GM13977 (cell line): ENCODE data around the gene NAGS.

Experiments used
- DNase-seq: peaks from one replicate; pipeline ENCODE4 v3.0.0; 2012; ENCODE audit warnings: low spot score
- CTCF ChIP-seq: IDR thresholded peaks from 2 replicates; pipeline ENCODE4 v1.5.1; 2012; ENCODE audit warnings: mild to moderate bottlenecking, control low read depth; ENCODE audit not compliant: insufficient read depth; ENCODE audit errors: extremely low read depth, missing control alignments
- in situ Hi-C: fragments of 300-500 bp; cut with MboI; formaldehyde crosslinking; loops from one replicate; pipeline ENCODE4 v1.12.0; 2022; ENCODE audit warnings: low sequenced_read_pairs, low pct_unique_long_range_greater_than_20kb, mixed read lengths, inconsistent platforms; ENCODE audit not compliant: unreplicated experiment

NAGS gene

GRCh38 chr17:44008205-44008909 lies 3.9 kb downstream of the NAGS start:
- DNase-seq, result no peak
- in situ Hi-C loops, result no loop called here
- TF ChIP-seq CTCF, result no peak

- DNase-seq, result no peak
- in situ Hi-C loops, result no loop called here
- TF ChIP-seq CTCF, result no peak
Observed at GRCh38 chr17:44010966-44011647, 6.7 kb downstream of the NAGS start.

GRCh38 chr17:44011876-44012275 lies 7.5 kb downstream of the NAGS start:
- in situ Hi-C loops, result no loop called here
- no peak for DNase-seq
- no peak for TF ChIP-seq CTCF

GRCh38 chr17:44012391-44012790 lies 8.0 kb downstream of the NAGS start:
- in situ Hi-C loops, result no loop called here
- no peak for DNase-seq
- no peak for TF ChIP-seq CTCF

- in situ Hi-C loops, result no loop called here
- DNase-seq, result no peak
- TF ChIP-seq CTCF, result no peak
Observed at GRCh38 chr17:44012874-44013273, 8.5 kb downstream of the NAGS start.

- in situ Hi-C loops, result no loop called here
- peak; percentile 58 for DNase-seq
- no peak for TF ChIP-seq CTCF
Observed at GRCh38 chr17:44014133-44014436, 9.7 kb downstream of the NAGS start.
